ENCODE measurements around the gene NME1. TPM values are rescaled to one million over a fixed set of nuclear protein-coding genes. Genes with fewer than 3 reads are reported as not detected.
A peak's percentile ranks its signal among the peaks of the same experiment; 100 is the strongest.
"Not testable (repeated sequence)": the region's sequence is repeated elsewhere in the genome, so short reads cannot be mapped to it uniquely, and the experiment has no call there.

The NME1 gene
- total RNA-seq, 1 donor from 2014 or later, result 57.3 TPM

- Mint-ChIP-seq H3K27ac (ENCODE audit: unreplicated experiment) (peak overlapping the region; percentile 100), H3K4me3 (ENCODE audit: unreplicated experiment) (peak overlapping the region; percentile 98), H3K36me3 (ENCODE audit: low read depth, unreplicated experiment) (peaks cover 4% of the 10 kb centered on the region), H3K4me1 (ENCODE audit: unreplicated experiment) (peaks cover 25% of the 10 kb centered on the region), H3K27me3 (ENCODE audit: unreplicated experiment) (peaks cover 8% of the 10 kb centered on the region), H3K9me3 (ENCODE audit: unreplicated experiment) (no peaks in the 10 kb centered on the region)
- DNase-seq (ENCODE audit: low spot score), result peak; percentile 72
- TF ChIP-seq, protein P1, sequence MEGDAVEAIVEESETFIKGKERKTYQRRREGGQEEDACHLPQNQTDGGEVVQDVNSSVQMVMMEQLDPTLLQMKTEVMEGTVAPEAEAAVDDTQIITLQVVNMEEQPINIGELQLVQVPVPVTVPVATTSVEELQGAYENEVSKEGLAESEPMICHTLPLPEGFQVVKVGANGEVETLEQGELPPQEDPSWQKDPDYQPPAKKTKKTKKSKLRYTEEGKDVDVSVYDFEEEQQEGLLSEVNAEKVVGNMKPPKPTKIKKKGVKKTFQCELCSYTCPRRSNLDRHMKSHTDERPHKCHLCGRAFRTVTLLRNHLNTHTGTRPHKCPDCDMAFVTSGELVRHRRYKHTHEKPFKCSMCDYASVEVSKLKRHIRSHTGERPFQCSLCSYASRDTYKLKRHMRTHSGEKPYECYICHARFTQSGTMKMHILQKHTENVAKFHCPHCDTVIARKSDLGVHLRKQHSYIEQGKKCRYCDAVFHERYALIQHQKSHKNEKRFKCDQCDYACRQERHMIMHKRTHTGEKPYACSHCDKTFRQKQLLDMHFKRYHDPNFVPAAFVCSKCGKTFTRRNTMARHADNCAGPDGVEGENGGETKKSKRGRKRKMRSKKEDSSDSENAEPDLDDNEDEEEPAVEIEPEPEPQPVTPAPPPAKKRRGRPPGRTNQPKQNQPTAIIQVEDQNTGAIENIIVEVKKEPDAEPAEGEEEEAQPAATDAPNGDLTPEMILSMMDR (IDR thresholded peaks at IDR 0.05; ENCODE audit: unreplicated experiment), result no peak
Observed at GRCh38 chr17:51121620-51122472, 31.5 kb upstream of the NME1 start.

DNA sequence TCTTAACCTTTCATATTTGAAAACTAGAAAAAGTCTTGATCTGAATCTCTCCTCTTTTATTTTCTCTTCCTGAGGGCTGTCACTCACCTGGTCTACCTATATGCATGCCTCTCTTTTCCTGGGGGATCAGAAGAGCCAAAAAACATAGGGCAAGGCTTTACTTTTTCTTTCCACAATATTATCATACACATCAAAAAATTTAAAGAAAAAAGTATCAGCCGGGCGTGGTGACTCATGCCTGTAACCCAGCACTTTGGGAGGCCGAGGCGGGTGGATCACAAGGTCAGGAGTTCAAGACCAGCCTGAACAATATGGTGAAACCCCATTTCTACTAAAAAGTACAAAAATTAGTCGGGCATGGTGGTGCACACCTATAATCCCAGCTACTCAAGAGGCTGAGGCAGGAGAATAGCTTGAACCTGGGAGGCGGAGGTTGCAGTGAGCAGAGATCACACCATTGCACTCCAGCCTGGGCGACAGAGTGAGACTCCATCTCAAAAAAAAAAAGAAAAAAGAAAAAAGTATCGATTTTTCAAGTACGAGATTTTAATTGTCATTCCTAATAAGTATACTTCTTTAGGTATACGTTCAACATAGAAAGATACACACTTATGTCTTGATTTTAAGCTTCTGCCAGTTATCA is 30.8 kb upstream of the NME1 start:
- Mint-ChIP-seq H3K4me3 (ENCODE audit: unreplicated experiment) (peak overlapping the region; percentile 18), H3K27ac (ENCODE audit: unreplicated experiment) (peak overlapping the region; percentile 100), H3K4me1 (ENCODE audit: unreplicated experiment) (peaks cover 25% of the 10 kb centered on the region)
- H3K27me3 Mint-ChIP-seq (ENCODE audit: unreplicated experiment); H3K9me3 Mint-ChIP-seq (ENCODE audit: unreplicated experiment); H3K36me3 Mint-ChIP-seq (ENCODE audit: low read depth, unreplicated experiment); DNase-seq (ENCODE audit: low spot score): not testable (repeated sequence)

DNA sequence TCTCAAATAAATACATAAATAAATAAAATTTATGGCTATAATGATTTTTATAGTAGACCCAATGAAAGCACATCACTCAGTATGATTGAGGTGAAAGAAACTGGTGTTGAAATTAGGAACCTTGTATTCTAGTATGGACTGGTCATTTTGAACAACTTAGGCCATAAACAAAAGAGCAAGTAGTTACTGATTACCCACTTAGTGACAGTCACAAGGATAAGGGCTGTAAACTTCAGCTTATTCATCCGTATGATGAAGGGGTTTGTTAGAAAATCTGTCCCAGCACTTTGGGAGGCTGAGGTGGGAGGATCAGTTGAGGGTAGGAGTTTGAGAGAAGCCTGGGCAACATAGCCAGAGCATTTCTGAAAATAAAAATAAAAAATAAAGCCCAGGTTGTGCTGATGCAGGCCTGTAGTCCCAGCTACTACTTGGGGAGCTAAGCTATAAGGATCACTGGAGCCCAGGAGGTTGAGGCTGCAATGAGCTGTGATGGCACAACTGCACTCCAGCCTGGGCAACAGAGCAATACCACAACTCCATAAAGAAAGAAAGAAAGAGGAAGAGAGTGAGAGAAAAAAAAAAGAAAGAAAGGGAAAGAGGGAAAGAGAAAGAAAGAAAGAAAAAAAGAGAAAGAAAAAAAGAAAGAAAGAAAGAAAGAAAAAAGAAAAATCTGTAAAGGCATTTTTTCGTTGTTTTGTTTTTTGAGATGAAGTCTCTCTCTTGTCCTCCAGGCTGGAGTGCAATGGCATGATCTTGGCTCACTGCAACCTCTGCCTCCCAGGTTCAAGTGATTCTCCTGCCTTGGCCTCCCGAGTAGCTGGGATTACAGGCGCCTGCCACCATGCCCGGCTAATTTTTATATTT is 28.5 kb upstream of the NME1 start:
- no peak overlapping the region for H3K4me3 Mint-ChIP-seq (ENCODE audit: unreplicated experiment)
- TF ChIP-seq, protein P1 (IDR thresholded peaks at IDR 0.05; ENCODE audit: unreplicated experiment), result no peak
- H3K27me3 Mint-ChIP-seq (ENCODE audit: unreplicated experiment), result peaks cover 8% of the 10 kb centered on the region
- peaks cover 10% of the 10 kb centered on the region for H3K4me1 Mint-ChIP-seq (ENCODE audit: unreplicated experiment)
- H3K36me3 Mint-ChIP-seq (ENCODE audit: low read depth, unreplicated experiment), result peaks cover 4% of the 10 kb centered on the region
- no peak overlapping the region for H3K27ac Mint-ChIP-seq (ENCODE audit: unreplicated experiment)
- DNase-seq (ENCODE audit: low spot score), result no peak
- no peaks in the 10 kb centered on the region for H3K9me3 Mint-ChIP-seq (ENCODE audit: unreplicated experiment)

- peaks cover 2% of the 10 kb centered on the region for H3K27me3 Mint-ChIP-seq (ENCODE audit: unreplicated experiment)
- H3K4me1 Mint-ChIP-seq (ENCODE audit: unreplicated experiment), result peaks cover 3% of the 10 kb centered on the region
- no peaks in the 10 kb centered on the region for H3K9me3 Mint-ChIP-seq (ENCODE audit: unreplicated experiment)
- H3K4me3 Mint-ChIP-seq (ENCODE audit: unreplicated experiment), result no peak overlapping the region
- TF ChIP-seq, protein P1 (IDR thresholded peaks at IDR 0.05; ENCODE audit: unreplicated experiment), result no peak
- DNase-seq (ENCODE audit: low spot score), result no peak
- no peaks in the 10 kb centered on the region for H3K36me3 Mint-ChIP-seq (ENCODE audit: low read depth, unreplicated experiment)
- H3K27ac Mint-ChIP-seq (ENCODE audit: unreplicated experiment), result peak overlapping the region; percentile 3
Observed at GRCh38 chr17:51128076-51128475, 25.3 kb upstream of the NME1 start.

DNA sequence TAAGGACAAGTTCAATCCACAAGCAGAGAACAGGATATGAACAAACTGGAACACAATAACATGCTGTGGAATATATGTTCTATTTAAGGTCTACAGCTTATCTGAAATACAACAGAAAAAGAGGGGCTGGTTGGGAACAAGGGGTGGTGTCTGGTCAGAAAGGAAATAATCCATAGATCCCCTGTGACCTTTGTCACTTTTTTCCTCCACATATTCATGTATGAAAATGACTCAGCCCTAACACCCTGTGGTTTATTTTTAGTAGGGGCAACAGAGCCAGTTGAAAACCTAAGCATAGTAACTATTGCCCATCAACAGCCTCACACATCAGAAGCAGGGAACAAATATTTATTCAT is 20.4 kb upstream of the NME1 start:
- no peaks in the 10 kb centered on the region for H3K9me3 Mint-ChIP-seq (ENCODE audit: unreplicated experiment)
- no peaks in the 10 kb centered on the region for H3K36me3 Mint-ChIP-seq (ENCODE audit: low read depth, unreplicated experiment)
- no peak for DNase-seq (ENCODE audit: low spot score)
- TF ChIP-seq, protein P1 (IDR thresholded peaks at IDR 0.05; ENCODE audit: unreplicated experiment), result no peak
- peaks cover 3% of the 10 kb centered on the region for H3K4me1 Mint-ChIP-seq (ENCODE audit: unreplicated experiment)
- H3K27ac Mint-ChIP-seq (ENCODE audit: unreplicated experiment), result no peak overlapping the region
- peaks cover 1% of the 10 kb centered on the region for H3K27me3 Mint-ChIP-seq (ENCODE audit: unreplicated experiment)
- H3K4me3 Mint-ChIP-seq (ENCODE audit: unreplicated experiment), result no peak overlapping the region

Data from endothelial cell (in vitro differentiated cells).